Activated gamma-delta T cell treated with Interleukin-2 at 50 U/mL for 16 hours (primary cell): ENCODE data around the gene RAP1GAP2.
"Not testable (repeated sequence)": the region's sequence is repeated elsewhere in the genome, so short reads cannot be mapped to it uniquely, and the experiment has no call there.

Experiments used
- DNase-seq: peaks from one replicate; pipeline ENCODE4 v3.0.0-alpha.2; 2020

RAP1GAP2 gene

GRCh38 chr17:2978116-2978515 is 181.9 kb downstream of the RAP1GAP2 start:
- no peak for DNase-seq

GRCh38 chr17:2978991-2979390 is 182.8 kb downstream of the RAP1GAP2 start:
- DNase-seq: no peak

- DNase-seq: no peak
These were observed 184.1 kb downstream of the RAP1GAP2 start for GRCh38 chr17:2980211-2980903.

GRCh38 chr17:2980904-2981246 is 184.6 kb downstream of the RAP1GAP2 start:
- DNase-seq: no peak

GRCh38 chr17:2981325-2981724 is 185.1 kb downstream of the RAP1GAP2 start:
- no peak for DNase-seq

GRCh38 chr17:2982854-2983253 is 186.6 kb downstream of the RAP1GAP2 start:
- DNase-seq: no peak

GRCh38 chr17:2983255-2983654 is 187.0 kb downstream of the RAP1GAP2 start:
- DNase-seq: no peak

- no peak for DNase-seq
These were observed 189.1 kb downstream of the RAP1GAP2 start for GRCh38 chr17:2985318-2985717.

GRCh38 chr17:2986925-2987324 is 190.7 kb downstream of the RAP1GAP2 start:
- DNase-seq: no peak

- not testable (repeated sequence) for DNase-seq
These were observed 193.2 kb downstream of the RAP1GAP2 start for GRCh38 chr17:2989396-2989795.

GRCh38 chr17:2989855-2990254 is 193.6 kb downstream of the RAP1GAP2 start:
- DNase-seq: no peak

- no peak for DNase-seq
These were observed 194.2 kb downstream of the RAP1GAP2 start for GRCh38 chr17:2990396-2990795.

- not testable (repeated sequence) for DNase-seq
These were observed 195.3 kb downstream of the RAP1GAP2 start for GRCh38 chr17:2991396-2992180.

- DNase-seq: no peak
These were observed 198.2 kb downstream of the RAP1GAP2 start for GRCh38 chr17:2994441-2994840.

GRCh38 chr17:2995377-2995776 is 199.1 kb downstream of the RAP1GAP2 start:
- no peak for DNase-seq

GRCh38 chr17:2995886-2996809 is 199.9 kb downstream of the RAP1GAP2 start:
- no peak for DNase-seq

- DNase-seq: no peak
These were observed 200.8 kb downstream of the RAP1GAP2 start for GRCh38 chr17:2996810-2997670.

GRCh38 chr17:2998469-2998901 is 202.2 kb downstream of the RAP1GAP2 start:
- not testable (repeated sequence) for DNase-seq

GRCh38 chr17:3002538-3003295 is 206.5 kb downstream of the RAP1GAP2 start:
- DNase-seq: no peak

GRCh38 chr17:3003296-3004149 is 207.3 kb downstream of the RAP1GAP2 start:
- DNase-seq: no peak
